K562 (cell line): ENCODE results near the gene GAPVD1. TPM values are rescaled to one million over a fixed set of nuclear protein-coding genes. Genes with fewer than 3 reads are reported as not detected.
"Not testable (repeated sequence)": the region's sequence is repeated elsewhere in the genome, so short reads cannot be mapped to it uniquely, and the experiment has no call there.

Source experiments
- ATAC-seq: fragments of 200-7000 bp; cut with Tn5 transposase; 3 replicates; pipeline ENCODE4 v1.9.1; 2020; ENCODE audit warnings: moderate library complexity
- BruUV-seq: library from RNA; stranded (reverse); fragments of 400-500 nt; replicated peaks from 2 replicates; lab custom pipeline; 2021; lab: Mats Ljungman, UMichigan
- CTCF ChIA-PET: fragments of 300-600 bp; formaldehyde crosslinking; extraction: SDS; loops from one replicate; lab custom pipeline; 2021; ENCODE audit warnings: low intra/inter-chr PET ratio; lab: Yijun Ruan, JAX
- POLR2A ChIA-PET: fragments of 300-600, 350-650 bp; sonication (Branson Sonifier 250); formaldehyde crosslinking; extraction: SDS; loops from one replicate; lab custom pipeline; 2021; ENCODE audit warnings: antibody characterized with exemption, inconsistent platforms; lab: Yijun Ruan, JAX
- DNase-seq, 4 experiments: peaks; one replicate each; pipeline versions ENCODE4 v3.0.0 to v3.0.0-alpha.2; 2011 to 2018; ENCODE audit warnings: low spot score in 3 of 4, mixed read lengths in 3 of 4; ENCODE audit errors: extremely low read depth in 1 of 4
- FAIRE-seq: peaks from 2 replicates; lab custom pipeline; 2011; peaks lifted over from hg19 to GRCh38; lab: Jason Lieb, UNC
- H2AFZ ChIP-seq: 2 replicates; pipeline ENCODE4 v1.6.0; 2011; ENCODE audit warnings: low read depth, low read length, control low read depth, inconsistent platforms
- H3K27ac ChIP-seq: fragments of 200-600 bp; 3 replicates; pipeline ENCODE4 v1.8.0; 2011; ENCODE audit warnings: low read depth, mild to moderate bottlenecking, control low read depth, inconsistent platforms, low read length, moderate library complexity, mixed read lengths; ENCODE audit errors: extremely low read depth
- H3K27me3 ChIP-seq, 2 experiments: fragments of 300-600 bp in 1 of 2; 2 replicates in 1 of 2; 3 replicates in 1 of 2; pipeline versions ENCODE4 v1.6.0 to v1.8.0; 2011; ENCODE audit warnings: inconsistent platforms in 2 of 2, low read length in 2 of 2, mild to moderate bottlenecking in 1 of 2, mixed read lengths in 1 of 2, moderate library complexity in 1 of 2; ENCODE audit not compliant: control insufficient read depth in 2 of 2, insufficient read depth in 2 of 2
- H3K36me3 ChIP-seq: fragments of 300-600 bp; 3 replicates; pipeline ENCODE4 v1.8.0; 2011; ENCODE audit warnings: mild to moderate bottlenecking, low read length, inconsistent platforms; ENCODE audit not compliant: control insufficient read depth, insufficient read depth
- H3K4me1 ChIP-seq, 2 experiments: fragments of 200-600 bp in 1 of 2; replicated peaks in 1 of 2; 2 replicates in 1 of 2; 3 replicates in 1 of 2; pipeline versions ENCODE4 v1.5.1 to v1.8.0; 2011; ENCODE audit warnings: inconsistent platforms in 2 of 2, low read length in 2 of 2, mild to moderate bottlenecking in 1 of 2, mixed read lengths in 1 of 2, moderate library complexity in 1 of 2; ENCODE audit not compliant: control insufficient read depth in 2 of 2, insufficient read depth in 2 of 2
- H3K4me2 ChIP-seq: 2 replicates; pipeline ENCODE4 v1.6.1; 2011; ENCODE audit warnings: low read length, control low read depth, inconsistent platforms, mixed read lengths; ENCODE audit not compliant: insufficient read depth
- H3K4me3 ChIP-seq: fragments of 200-600 bp; sonication (generic), shearing (Covaris generic); 2 replicates; pipeline ENCODE4 v1.5.1; 2016; ENCODE audit warnings: control low read depth, inconsistent platforms
- H3K79me2 ChIP-seq: fragments of 200-600 bp; 3 replicates; pipeline ENCODE4 v1.8.0; 2011; ENCODE audit warnings: low read length, inconsistent platforms; ENCODE audit not compliant: control insufficient read depth, insufficient read depth
- H3K9ac ChIP-seq, 2 experiments: 2 replicates each; pipeline versions ENCODE4 v1.6.0 to v1.6.1; 2011; ENCODE audit warnings: low read depth in 2 of 2, low read length in 2 of 2, control low read depth in 1 of 2, inconsistent platforms in 1 of 2, mild to moderate bottlenecking in 1 of 2, mixed read lengths in 1 of 2; ENCODE audit not compliant: insufficient read depth in 1 of 2
- H3K9me1 ChIP-seq: one replicate; pipeline ENCODE4 v1.6.0; 2011; ENCODE audit warnings: inconsistent platforms, mild to moderate bottlenecking, low read length, moderate library complexity; ENCODE audit not compliant: control insufficient read depth, insufficient read depth
- H3K9me3 ChIP-seq: replicated peaks from 2 replicates; pipeline ENCODE4 v1.5.1; 2011; ENCODE audit warnings: low read depth, low read length, inconsistent platforms; ENCODE audit not compliant: control insufficient read depth, insufficient read depth
- H4K20me1 ChIP-seq: replicated peaks from 2 replicates; pipeline ENCODE4 v1.6.1; 2011; ENCODE audit warnings: low read length, inconsistent platforms, mixed read lengths; ENCODE audit not compliant: control insufficient read depth, insufficient read depth
- CREB1 ChIP-seq, 2 experiments: sonication (generic) in 1 of 2; formaldehyde crosslinking in 1 of 2; IDR thresholded peaks; 2 replicates each; pipeline versions ENCODE4 v1.6.1 to v1.8.0; 2012 to 2022; ENCODE audit warnings: inconsistent platforms in 1 of 2, mild to moderate bottlenecking in 1 of 2, missing genetic modification reagents in 1 of 2, moderate library complexity in 1 of 2
- KAT7 ChIP-seq: sonication (generic); formaldehyde crosslinking; IDR thresholded peaks from 2 replicates; pipeline ENCODE4 v1.8.0; 2022; ENCODE audit warnings: missing genetic modification reagents, mild to moderate bottlenecking, borderline replicate concordance
- LCOR ChIP-seq: sonication (generic); formaldehyde crosslinking; IDR thresholded peaks from 2 replicates; pipeline ENCODE4 v1.8.0; 2022; ENCODE audit warnings: mild to moderate bottlenecking, missing genetic modification reagents
- NFXL1 ChIP-seq: fragments of 450-650 bp; formaldehyde crosslinking; IDR thresholded peaks from 2 replicates; pipeline ENCODE4 v1.4.0; 2021; ENCODE audit warnings: mild to moderate bottlenecking
- POLR2AphosphoS5 ChIP-seq: IDR thresholded peaks from 2 replicates; pipeline ENCODE4 v1.6.1; 2011; ENCODE audit warnings: mild to moderate bottlenecking, low read depth, low read length, moderate library complexity; ENCODE audit not compliant: control insufficient read depth, insufficient read depth
- RERE ChIP-seq: sonication (generic); formaldehyde crosslinking; IDR thresholded peaks from 2 replicates; pipeline ENCODE4 v1.8.0; 2023; ENCODE audit warnings: missing genetic modification reagents, mild to moderate bottlenecking, borderline replicate concordance
- SP1 ChIP-seq: sonication (generic); formaldehyde crosslinking; IDR thresholded peaks from 2 replicates; pipeline ENCODE4 v1.8.1; 2022; ENCODE audit warnings: mild to moderate bottlenecking, missing genetic modification reagents
- TEAD4 ChIP-seq, 2 experiments: sonication (generic) in 1 of 2; formaldehyde crosslinking in 1 of 2; IDR thresholded peaks; 2 replicates each; pipeline versions ENCODE4 v1.6.1 to v1.8.0; 2012 to 2022; ENCODE audit warnings: borderline replicate concordance in 1 of 2, inconsistent platforms in 1 of 2, low read length in 1 of 2, mild to moderate bottlenecking in 1 of 2, missing genetic modification reagents in 1 of 2
- THAP7 ChIP-seq: fragments of 250-450 bp; sonication (Bioruptor Pico); IDR thresholded peaks from 2 replicates; pipeline ENCODE4 v1.5.0; 2021
- ZC3H4 ChIP-seq: sonication (generic); formaldehyde crosslinking; IDR thresholded peaks from 2 replicates; pipeline ENCODE4 v1.9.0; 2021; ENCODE audit warnings: missing genetic modification reagents, borderline replicate concordance
- WGBS: fragments of 100-300 bp; shearing (Covaris generic); methylation state at CpG from one replicate; pipeline ENCODE4 v1.1.6; 2016; ENCODE audit warnings: low coverage, mixed read lengths; ENCODE audit not compliant: insufficient coverage; ENCODE audit errors: missing lambda C conversion rate; 5-methylcytosine and 5-hydroxymethylcytosine counted together
- in situ Hi-C: fragments of 300-500 bp; cut with MboI; formaldehyde crosslinking; loops from 4 replicates; pipeline ENCODE4 v1.15.0; 2018; ENCODE audit warnings: inconsistent platforms, mixed read lengths
- intact Hi-C: fragments of 100-400 bp; cut with micrococcal nuclease; formaldehyde crosslinking; loops from 2 replicates; pipeline ENCODE4 v1.14.2; 2022
- polyA plus RNA-seq, 8 experiments: library from polyadenylated mRNA; depleted of rRNA in 4 of 8; stranded (reverse) in 5 of 8; unstranded in 3 of 8; fragments of >200 nt; fragmentation: Nextera tagmentation in 2 of 8; fragmentation: Illumina TruSeq in 1 of 8; extraction: Ambion mirVana in 2 of 8; extraction: Trizol in 1 of 8; gene quantifications; 2 replicates each; pipeline versions ENCODE4 v1.2.1 to v1.2.3, GENCODE V29; 2011 to 2014; ENCODE audit warnings: inconsistent platforms in 1 of 8, missing spikeins in 1 of 8
- total RNA-seq, 7 experiments: library from RNA; depleted of rRNA in 6 of 7; stranded (reverse); fragments of >200 nt in 6 of 7; fragmentation: Illumina TruSeq in 2 of 7; extraction: Trizol in 2 of 7; gene quantifications; 2 replicates each; pipeline versions ENCODE4 v1.2.1 to v1.2.3, GENCODE V29; 2011 to 2021; ENCODE audit warnings: low replicate concordance in 1 of 7

The GAPVD1 gene
- total and polyA plus RNA-seq, 9 of the 15 experiments (the other 6 are each of a cell fraction or from before 2014, with no cell fraction given), result 9.5 to 66.1 (median 45.5) TPM

GRCh38 chr9:125235804-125236519, 25.7 kb upstream of the GAPVD1 start (continued):
- no peak for TF ChIP-seq THAP7 (CRISPR knock-in tag)
- TF ChIP-seq NFXL1 (CRISPR knock-in tag), result 0 out of 2 replicates have a peak, but pooled peaks have one; percentile 7
- 0 out of 2 replicates have a peak, but pooled peaks have one; percentile 6 for TF ChIP-seq ZC3H4 (CRISPR knock-in tag)

DNA sequence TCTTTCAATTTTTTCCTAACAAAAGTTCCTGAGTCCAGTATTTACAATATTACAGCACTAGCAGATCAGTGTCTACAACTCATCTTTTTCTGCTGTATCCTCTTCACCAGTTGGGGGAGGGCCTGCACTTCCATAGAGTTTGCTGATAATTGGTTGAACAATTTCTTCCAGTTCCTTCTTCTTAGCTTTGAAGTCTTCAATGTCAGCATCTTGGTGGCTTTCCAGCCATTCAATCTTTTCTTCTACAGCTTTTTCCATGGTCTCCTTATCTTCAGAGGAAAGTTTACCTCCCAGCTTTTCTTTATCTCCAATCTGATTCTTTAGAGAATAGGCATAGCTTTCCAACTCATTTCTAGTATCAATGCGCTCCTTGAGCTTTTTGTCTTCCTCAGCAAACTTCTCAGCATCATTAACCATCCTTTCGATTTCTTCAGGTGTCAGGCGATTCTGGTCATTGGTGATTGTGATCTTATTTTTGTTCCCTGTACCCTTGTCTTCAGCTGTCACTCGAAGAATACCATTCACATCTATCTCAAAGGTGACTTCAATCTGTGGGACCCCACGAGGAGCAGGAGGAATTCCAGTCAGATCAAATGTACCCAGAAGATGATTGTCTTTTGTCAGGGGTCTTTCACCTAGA, 25.0 kb upstream of the GAPVD1 start:
- 47% methylated on average over 5 of the region's 5 CpGs for WGBS
- CTCF ChIA-PET; H3K27ac ChIP-seq; H3K9me1 ChIP-seq; intact Hi-C loops; ATAC-seq; H3K27me3 ChIP-seq; H2AFZ ChIP-seq; H3K9ac ChIP-seq; in situ Hi-C loops; H3K9me3 ChIP-seq; FAIRE-seq; TF ChIP-seq CREB1 (IDR thresholded peaks at IDR 0.05); TEAD4 (CRISPR knock-in tag; IDR thresholded peaks at IDR 0.05; ENCODE audit: borderline replicate concordance): not testable (repeated sequence)
- POLR2A ChIA-PET, result interaction anchor here (0.6 to 6.2 kb wide), 11 partner anchors 12 to 111 kb away, joined by 3 to 75 read pairs (median 4); no protein-coding TSS in a partner anchor
- H3K4me2 ChIP-seq, result peak overlapping the region; percentile 97
- peaks cover 9 to 15% of the 10 kb centered on the region in 2 experiments; a peak in 3 of 5 replicates for H3K4me1 ChIP-seq
- H3K4me3 ChIP-seq, result peak overlapping the region; percentile 92
- H3K36me3 ChIP-seq, result peaks cover 78% of the 10 kb centered on the region
- H3K79me2 ChIP-seq, result peaks cover 61% of the 10 kb centered on the region
- H4K20me1 ChIP-seq, result peaks cover 64% of the 10 kb centered on the region
- TSS peak; percentile 7 for BruUV-seq
- peak in 1 of 4 experiments; percentile 31 for DNase-seq
- TF ChIP-seq POLR2AphosphoS5 (0 out of 2 replicates have a peak, but pooled peaks have one; percentile 1), KAT7 (CRISPR knock-in tag) (peak; percentile 53), CREB1 (CRISPR knock-in tag; IDR thresholded peaks at IDR 0.05) (peak; percentile 51), LCOR (CRISPR knock-in tag) (peak; percentile 38; the same call in 1 of the 2 replicates), RERE (CRISPR knock-in tag) (peak; percentile 79; the same call in 1 of the 2 replicates), SP1 (CRISPR knock-in tag) (0 out of 2 replicates have a peak, but pooled peaks have one; percentile 27), TEAD4 (IDR thresholded peaks at IDR 0.05; ENCODE audit: low read length) (0 out of 2 replicates have a peak, but pooled peaks have one; percentile 3)
